ENCODE measurements around the gene PCSK2.

GRCh38 chr20:17502105-17502504 is 275.3 kb downstream of the PCSK2 start:
- TF ChIP-seq CTCF (conservative IDR thresholded peaks at IDR 0.05; ENCODE audit: low read length): no peak
- TF ChIP-seq EZH2phosphoT487 (IDR thresholded peaks at IDR 0.05; ENCODE audit: borderline replicate concordance, low read depth, low read length): no peak
